Stimulated activated CD4-positive, alpha-beta T cell treated with anti-CD3 and anti-CD28 coated beads, TNF-alpha, amount 100 ng/mL, for 4 hours (primary cell): Measurements from ENCODE around the gene VGF.

ENCODE experiments used
- DNase-seq, 3 experiments: peaks; one replicate each; pipeline ENCODE4 v3.0.0-alpha.2; 2020; ENCODE audit warnings: low read depth in 3 of 3

Gene VGF

GRCh38 chr7:101165958-101166647, 734 bp upstream of the VGF start:
- DNase-seq, result no peak

- DNase-seq, result no peak
Observed at GRCh38 chr7:101164071-101164840, 1.1 kb downstream of the VGF start.

DNA sequence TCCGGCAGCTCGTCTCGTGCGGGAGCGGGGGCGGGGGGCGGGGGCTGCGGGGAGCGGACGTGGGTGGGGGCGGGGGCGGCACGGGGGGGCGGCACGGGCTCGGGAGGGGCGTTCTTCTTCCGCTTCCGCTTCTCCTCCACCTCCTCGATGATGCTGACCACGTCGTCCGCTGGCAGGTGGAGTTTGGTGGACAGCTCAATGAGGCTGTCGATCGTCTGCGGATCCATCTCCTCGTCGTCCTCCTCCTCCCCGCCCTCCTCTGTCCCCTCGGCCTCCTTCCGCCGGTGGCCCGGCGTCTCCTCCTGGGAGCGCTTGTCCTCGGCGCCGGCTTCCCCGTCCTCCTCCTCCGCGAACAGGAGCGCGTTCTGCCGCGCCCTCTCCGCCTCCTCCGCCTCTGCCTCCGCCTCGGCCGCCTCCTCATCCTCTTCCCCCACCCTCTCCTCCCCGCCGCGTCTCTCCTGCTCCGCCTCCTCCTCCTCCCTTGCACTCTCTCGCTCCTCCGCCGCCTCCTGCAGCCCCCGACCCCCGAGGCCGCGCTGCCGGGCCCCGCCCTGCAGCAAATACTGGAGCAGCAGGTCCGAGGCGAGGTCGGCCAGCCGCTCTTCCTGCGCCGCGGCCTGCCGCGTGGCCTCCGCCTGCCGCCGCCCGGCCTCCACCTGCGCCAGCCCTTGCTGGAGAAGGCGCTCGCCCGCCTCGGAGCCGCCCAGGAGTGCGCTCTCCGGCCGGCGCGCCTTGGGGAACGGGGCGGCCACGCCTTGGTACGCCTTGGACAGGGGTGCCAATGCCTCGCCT, 1.9 kb downstream of the VGF start:
- DNase-seq, result no peak

- no peak for DNase-seq
Observed at GRCh38 chr7:101162551-101163278, 2.7 kb downstream of the VGF start.

DNA sequence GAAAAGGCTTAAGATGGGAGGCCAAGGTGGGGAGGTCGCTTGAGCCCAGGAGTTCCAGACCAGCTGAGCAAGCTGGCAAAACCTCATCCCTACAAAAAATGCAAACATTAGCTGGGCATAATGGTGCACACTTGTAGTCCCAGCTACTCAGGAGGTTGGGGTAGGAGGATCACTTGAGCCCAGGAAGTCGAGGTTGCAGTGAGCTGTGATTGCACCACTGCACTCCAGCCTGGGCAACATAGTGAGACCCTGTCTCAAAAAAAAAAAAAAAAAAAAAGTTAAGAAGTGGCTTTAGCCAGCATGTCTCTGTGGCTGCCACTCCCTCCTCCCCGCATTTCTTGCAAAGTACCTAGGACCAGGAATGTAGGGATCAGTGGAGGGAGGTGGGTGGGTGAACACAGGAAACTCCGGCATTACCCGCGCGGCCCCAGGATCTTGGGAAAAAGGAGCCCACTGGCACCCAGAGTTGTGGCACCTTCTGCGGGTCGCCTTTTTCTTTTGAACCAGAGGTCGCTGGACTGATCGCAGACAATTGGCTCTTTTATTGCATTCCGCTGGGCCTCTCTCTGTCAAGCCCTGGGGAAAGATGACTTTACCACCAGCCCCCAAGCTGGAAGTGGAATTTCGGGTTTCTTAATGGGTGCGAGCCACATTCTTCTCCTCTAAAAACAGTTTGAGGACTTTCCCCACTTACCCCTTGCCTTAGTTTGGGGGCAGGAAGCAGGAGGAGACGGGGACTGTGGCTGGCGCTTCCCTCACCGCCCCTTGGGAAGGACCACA, 3.5 kb downstream of the VGF start:
- DNase-seq, result no peak

GRCh38 chr7:101160910-101161309, 4.5 kb downstream of the VGF start:
- DNase-seq, result no peak

DNA sequence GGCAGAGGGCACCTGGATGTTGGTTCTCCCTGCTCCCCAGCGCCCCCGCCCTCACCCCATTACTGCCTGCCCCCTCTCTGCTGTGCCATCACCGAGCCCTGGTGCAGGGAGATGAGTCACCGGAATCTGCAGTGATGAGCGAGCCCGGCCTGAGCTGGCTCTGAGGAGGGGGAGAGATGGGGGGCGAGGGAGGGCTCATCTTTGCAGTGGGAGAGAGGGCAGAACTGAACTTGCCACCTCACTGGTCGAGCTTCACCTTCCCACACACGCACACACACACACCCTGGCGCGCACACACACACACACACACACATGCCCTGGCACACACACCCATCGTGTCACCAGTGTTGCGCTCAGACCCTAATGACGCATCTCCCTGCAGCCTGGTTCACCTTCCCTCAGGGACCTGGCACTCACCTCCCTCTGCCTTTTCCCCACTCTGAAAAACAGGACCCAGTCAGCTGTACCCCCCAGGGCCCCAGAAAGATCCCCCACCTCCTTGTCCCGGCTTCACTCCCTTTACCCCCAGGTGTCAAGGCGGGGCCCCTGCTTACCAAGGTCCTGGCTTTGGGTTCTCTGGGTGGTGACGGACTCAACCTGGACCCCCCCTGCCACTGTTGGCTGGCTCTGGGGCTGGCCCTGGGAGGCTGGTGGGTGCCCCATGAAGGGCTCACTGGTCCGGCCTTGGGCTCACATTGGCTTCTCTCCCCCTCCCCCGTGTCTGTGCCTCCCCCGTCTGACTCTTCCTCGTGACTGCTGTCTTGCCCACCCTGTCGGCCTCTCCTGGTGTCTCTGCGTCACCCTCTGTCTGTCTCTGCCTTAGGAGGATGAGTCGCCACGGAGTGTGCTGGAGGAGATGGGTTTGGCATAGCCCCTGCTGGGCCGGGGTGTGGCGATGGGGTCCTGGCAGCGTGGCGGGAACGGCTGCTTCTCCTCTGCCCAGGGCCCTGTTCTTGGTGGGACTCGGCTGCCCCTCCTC, 5.4 kb downstream of the VGF start:
- DNase-seq, result no peak

GRCh38 chr7:101156866-101157589, 8.3 kb downstream of the VGF start:
- no peak for DNase-seq

DNA sequence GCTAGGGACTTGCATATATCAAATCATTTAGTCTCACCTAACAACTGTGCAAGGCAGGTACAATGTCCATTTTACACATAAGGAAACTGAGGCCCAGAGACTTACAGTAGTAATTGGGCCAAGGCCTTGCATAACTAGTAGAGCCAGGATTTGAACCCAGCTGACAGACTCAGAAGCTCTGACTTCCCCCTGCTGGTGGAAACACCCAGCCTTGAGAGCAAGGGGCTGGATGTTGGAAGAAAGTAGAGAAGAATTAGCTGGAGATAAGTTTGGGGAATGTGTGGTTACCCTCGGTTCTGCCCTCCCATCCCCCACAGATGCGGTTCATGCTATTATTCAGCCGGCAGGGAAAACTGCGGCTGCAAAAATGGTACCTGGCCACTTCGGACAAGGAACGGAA, 9.1 kb downstream of the VGF start:
- no peak for DNase-seq

DNA sequence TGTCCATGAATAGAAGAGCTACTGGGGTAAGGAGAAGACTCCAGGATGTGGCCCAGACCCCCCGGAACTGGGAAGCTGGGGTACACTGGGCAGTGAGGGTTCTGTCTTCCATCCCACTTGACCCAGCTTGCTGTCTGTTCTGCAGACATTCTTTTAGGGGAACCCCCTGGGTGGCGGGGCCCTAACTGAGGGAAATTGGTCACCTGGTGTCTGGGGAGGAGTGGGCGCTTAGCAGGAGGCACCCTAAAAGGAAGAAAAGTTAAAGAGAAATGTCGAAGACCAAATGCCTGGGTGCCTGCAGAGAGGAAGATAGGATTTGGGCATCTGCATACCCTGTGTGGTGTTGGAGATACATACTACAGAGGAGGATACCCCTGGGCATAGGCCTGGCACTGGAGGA, 10.1 kb downstream of the VGF start:
- DNase-seq, result no peak

DNA sequence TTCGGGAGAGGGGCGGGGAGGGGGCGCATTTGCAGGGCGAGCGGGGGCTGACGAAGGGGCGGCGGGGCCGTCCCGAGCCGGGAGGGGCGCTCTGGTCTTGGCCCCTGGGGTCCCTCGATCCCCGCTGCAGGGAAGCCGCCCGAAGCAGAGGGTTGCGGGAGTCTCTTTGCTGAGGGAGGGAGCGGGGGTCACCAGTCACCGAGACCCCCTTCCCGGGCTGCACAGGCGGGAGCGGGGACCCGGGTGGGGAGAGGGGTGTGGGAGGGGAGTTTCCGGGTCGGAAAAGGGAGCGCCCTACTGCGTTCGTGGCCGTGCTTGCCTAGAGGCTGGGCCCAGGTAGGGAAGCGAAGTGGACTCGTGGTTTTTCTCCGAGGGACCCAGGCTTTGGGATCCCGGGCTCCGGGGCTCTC, 10.7 kb downstream of the VGF start:
- DNase-seq, result no peak

DNA sequence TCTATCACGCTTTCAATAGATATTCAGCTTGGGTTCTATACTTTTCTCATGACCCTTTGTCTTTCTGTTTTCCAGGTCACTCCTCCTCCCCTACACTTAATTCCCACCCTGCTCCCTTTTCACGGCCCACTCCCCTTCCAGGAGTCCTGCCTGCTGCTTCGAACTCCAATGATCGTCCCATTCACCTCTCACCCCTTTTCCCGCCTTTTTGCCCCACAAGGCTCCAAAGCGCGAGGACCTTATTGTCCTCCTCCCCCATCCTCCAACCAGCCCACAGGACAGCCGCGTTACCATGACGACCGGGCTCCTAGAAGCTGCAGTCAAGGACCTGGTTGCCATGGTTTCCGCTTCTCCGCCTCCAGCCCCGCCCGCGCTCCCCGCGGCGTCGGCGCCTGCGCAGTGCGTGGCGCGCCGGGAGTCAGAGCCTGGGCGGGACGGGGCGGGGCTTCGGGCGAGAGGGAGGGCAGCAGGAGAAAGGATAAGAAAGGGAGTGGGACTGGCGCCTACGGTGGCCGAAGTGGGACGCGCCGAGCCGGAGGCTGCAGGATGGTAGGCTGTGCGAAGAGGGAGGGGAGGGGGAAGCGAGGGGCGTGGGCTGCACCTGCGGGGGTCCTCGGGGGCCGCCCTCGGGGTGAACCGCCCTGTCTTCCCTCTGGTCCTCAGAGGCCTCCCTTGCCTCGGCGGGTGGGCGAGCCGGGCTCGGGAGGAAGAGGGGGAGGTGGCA, 11.2 kb downstream of the VGF start, which contains the start of gene AP1S1:
AP1S1 (plus strand) TSS at position 508 of the 724 bp plus-strand sequence; CDS start at position 547, 39 bp downstream.
- peak; percentile 87 to 90 (median 88) for DNase-seq

DNA sequence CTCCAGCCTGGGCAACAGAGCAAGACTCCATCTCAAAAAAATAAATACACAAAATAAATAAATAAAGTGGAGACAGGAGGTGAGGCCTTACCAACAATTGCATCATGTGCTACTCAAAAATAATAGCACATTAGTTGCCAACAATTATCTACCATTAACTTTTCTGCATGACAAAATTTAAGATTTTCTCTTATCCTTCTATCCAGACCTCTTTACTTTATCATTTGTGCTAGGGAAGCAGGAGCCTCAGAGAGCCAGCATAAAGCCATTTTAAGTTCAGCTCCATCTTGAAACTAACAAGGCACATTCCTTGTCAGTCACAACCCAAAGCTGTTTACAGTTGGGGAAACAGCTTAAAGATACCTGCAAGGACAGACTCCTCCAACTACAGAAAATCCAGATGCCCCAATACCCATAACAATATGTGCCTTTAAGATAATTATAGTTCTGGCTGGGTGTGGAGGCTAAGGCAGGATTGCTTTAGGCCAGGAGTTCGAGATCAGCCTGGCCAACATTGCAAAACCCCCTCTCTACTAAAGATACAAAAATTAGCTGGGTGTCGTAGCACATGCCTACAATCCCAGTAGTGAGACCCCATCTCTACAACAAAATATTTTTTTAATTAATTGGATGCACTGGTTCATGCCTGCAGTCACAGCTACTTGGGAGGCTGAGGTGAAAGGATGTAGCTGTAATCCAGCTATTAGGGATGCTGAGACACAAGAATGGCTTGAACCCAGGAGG, 13.3 kb downstream of the VGF start:
- no peak for DNase-seq

GRCh38 chr7:101140746-101141382, 24.5 kb downstream of the VGF start:
- no peak for DNase-seq

DNA sequence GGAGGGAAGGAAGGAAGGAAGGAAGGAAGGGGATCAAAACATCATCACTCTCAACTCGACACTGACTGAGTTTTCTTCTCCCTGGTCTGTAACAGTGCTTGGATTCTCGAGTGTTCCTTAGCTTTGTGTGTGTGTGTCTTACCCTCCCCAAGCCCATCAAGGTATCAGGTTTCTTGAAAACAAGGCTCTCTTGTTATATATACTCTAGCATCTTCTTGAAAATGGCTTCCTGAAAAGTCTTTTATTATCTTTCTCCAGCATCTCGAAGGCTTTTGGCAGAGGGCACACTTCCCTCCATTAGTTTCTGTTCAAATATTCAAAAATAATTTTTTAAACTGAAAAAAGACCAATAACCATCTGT, 25.1 kb downstream of the VGF start:
- no peak for DNase-seq

GRCh38 chr7:101138213-101138870, 27.0 kb downstream of the VGF start:
- peak; percentile 54 to 83 (median 82) for DNase-seq
